Measurements from ENCODE around the gene ARL3. TPM values are rescaled to one million over a fixed set of nuclear protein-coding genes. Genes with fewer than 3 reads are reported as not detected.

ARL3 gene
- total and polyA plus RNA-seq, 7 donors = 4.6 to 12.0 (median 8.3) TPM

DNA sequence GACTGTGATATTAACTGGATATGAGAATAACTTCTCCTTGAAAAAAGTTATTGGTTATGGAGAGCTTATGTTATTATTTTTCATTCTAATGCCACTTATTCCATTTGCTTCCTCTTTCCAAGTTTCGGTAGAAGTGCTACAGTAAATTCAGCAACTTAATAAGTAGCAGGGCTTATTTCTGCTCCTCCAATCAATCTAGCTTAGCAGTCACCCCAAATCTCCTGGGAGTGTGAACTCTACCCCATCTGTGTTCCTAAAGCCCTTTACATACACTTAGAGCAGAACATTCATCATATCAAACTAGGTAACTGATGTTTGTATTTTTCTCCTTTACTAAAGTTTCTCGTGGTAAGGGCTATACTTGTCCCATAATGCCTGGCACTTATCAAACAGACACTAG lies 8.7 kb downstream of the ARL3 start:
- no peaks in the 10 kb centered on the region for H3K9me3 ChIP-seq
- intact Hi-C loops (cut with DNase I) = no loop called here
- no peak for DNase-seq
- 51 to 61% methylated on average over 2 of the region's 2 CpGs for WGBS, 2 donors
- H3K4me1 ChIP-seq = peaks cover 0 to 4% (median under 1%) of the 10 kb centered on the region in 4 donors
- no peaks in the 10 kb centered on the region for H3K27me3 ChIP-seq
- no peak overlapping the region for H3K4me3 ChIP-seq
- H3K36me3 ChIP-seq = no peaks in the 10 kb centered on the region
- TF ChIP-seq POLR2A (IDR thresholded peaks at IDR 0.05) = no peak
- TF ChIP-seq EP300 (IDR thresholded peaks at IDR 0.05) = no peak
- no peak for TF ChIP-seq POLR2AphosphoS5 (IDR thresholded peaks at IDR 0.05)
- TF ChIP-seq, protein P1, sequence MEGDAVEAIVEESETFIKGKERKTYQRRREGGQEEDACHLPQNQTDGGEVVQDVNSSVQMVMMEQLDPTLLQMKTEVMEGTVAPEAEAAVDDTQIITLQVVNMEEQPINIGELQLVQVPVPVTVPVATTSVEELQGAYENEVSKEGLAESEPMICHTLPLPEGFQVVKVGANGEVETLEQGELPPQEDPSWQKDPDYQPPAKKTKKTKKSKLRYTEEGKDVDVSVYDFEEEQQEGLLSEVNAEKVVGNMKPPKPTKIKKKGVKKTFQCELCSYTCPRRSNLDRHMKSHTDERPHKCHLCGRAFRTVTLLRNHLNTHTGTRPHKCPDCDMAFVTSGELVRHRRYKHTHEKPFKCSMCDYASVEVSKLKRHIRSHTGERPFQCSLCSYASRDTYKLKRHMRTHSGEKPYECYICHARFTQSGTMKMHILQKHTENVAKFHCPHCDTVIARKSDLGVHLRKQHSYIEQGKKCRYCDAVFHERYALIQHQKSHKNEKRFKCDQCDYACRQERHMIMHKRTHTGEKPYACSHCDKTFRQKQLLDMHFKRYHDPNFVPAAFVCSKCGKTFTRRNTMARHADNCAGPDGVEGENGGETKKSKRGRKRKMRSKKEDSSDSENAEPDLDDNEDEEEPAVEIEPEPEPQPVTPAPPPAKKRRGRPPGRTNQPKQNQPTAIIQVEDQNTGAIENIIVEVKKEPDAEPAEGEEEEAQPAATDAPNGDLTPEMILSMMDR (IDR thresholded peaks at IDR 0.05) = no peak
- H3K27ac ChIP-seq = no peak overlapping the region

DNA sequence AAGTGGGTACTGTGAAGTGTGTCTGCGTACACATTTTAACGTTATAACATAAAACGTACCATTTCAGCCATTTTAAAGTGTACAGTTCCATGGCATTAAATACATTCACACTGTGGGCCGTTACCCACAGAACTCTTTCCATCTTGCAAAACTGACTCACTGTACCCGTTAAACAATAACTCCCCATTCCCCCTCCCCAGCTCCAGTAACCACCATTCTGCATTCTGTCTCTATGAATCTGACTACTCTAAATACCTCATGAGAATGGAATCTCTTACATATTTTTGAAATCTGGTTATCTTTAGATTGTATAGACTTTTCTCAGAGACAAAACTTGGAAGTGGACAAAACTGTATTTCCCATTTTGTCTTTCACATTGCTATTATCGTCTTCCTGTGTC lies 9.3 kb downstream of the ARL3 start:
- no peaks in the 10 kb centered on the region for H3K4me1 ChIP-seq
- H3K27ac ChIP-seq = no peak overlapping the region
- DNase-seq = no peak
- H3K36me3 ChIP-seq = no peaks in the 10 kb centered on the region
- WGBS, 2 donors = 85 to 87% methylated on average over 6 of the region's 6 CpGs
- no peaks in the 10 kb centered on the region for H3K9me3 ChIP-seq
- no peak overlapping the region for H3K4me3 ChIP-seq
- TF ChIP-seq EP300 (IDR thresholded peaks at IDR 0.05) (no peak), POLR2AphosphoS5 (IDR thresholded peaks at IDR 0.05) (no peak), POLR2A (IDR thresholded peaks at IDR 0.05) (no peak)
- TF ChIP-seq, protein P1 (IDR thresholded peaks at IDR 0.05) = no peak
- no peaks in the 10 kb centered on the region for H3K27me3 ChIP-seq
- intact Hi-C loops (cut with DNase I) = no loop called here

DNA sequence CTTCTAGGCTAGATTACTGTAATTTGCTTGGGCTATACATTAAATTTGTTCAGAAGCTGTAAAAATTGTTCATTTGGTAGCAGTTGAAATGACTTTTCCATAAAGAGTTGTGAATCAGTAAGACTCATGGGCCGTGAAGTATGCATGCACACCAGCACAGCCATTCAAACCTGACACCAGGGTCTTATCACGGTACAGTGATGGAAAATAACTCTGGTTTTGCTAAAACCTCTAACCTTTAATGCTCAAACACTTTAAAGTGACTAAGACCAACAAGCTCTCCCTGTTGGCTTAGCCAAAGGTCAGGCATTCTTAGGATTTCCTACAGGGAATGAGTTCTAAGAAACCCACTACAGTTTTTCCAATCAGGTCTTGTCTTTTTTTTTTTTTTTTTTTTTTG lies 11.5 kb downstream of the ARL3 start:
- Histone ChIP-seq H3K27ac (no peak overlapping the region), H3K4me1 (no peaks in the 10 kb centered on the region), H3K27me3 (no peaks in the 10 kb centered on the region), H3K4me3 (no peak overlapping the region), H3K9me3 (no peaks in the 10 kb centered on the region), H3K36me3 (peaks cover 6 to 15% (median 14%) of the 10 kb centered on the region in 4 donors)
- intact Hi-C loops (cut with DNase I) = no loop called here
- WGBS, 2 donors = 84 to 88% methylated on average over 2 of the region's 2 CpGs
- DNase-seq = no peak
- TF ChIP-seq POLR2A (IDR thresholded peaks at IDR 0.05) (no peak), EP300 (IDR thresholded peaks at IDR 0.05) (no peak)
- TF ChIP-seq, protein P1 (IDR thresholded peaks at IDR 0.05) = no peak

DNA sequence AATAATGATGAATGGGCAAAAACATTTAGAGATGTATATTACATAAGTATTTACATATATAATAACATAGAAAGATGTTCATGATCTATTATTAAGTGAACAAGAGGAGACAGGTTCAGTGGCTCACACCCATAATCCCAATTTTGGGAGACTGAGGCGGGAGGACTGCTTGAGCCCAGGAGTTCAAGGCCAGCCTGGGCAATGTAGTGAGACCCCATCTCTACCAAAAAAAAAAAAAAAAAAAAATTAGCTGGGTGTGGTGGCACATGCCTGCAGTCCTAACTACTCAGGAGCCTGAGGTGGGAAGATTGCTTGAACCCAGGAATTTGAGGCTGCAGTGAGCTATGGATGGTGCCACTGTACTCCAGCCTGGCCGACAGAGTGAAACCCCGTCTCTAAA lies 12.4 kb downstream of the ARL3 start:
- WGBS, 2 donors = 99 to 100% methylated on average over 3 of the region's 3 CpGs
- Histone ChIP-seq H3K36me3 (peaks cover 6 to 24% (median 21%) of the 10 kb centered on the region in 4 donors), H3K9me3 (no peaks in the 10 kb centered on the region), H3K4me1 (no peaks in the 10 kb centered on the region), H3K27me3 (no peaks in the 10 kb centered on the region), H3K4me3 (no peak overlapping the region), H3K27ac (no peak overlapping the region)
- DNase-seq = no peak
- intact Hi-C loops (cut with DNase I) = no loop called here
- TF ChIP-seq POLR2AphosphoS5 (IDR thresholded peaks at IDR 0.05) = no peak
- TF ChIP-seq EP300 (IDR thresholded peaks at IDR 0.05) = no peak
- TF ChIP-seq POLR2A (IDR thresholded peaks at IDR 0.05) = no peak
- TF ChIP-seq, protein P1 (IDR thresholded peaks at IDR 0.05) = no peak

GRCh38 chr10:102701272-102701671 lies 12.9 kb downstream of the ARL3 start:
- WGBS, 2 donors = 81 to 93% methylated on average over 3 of the region's 3 CpGs
- H3K4me3 ChIP-seq = no peak overlapping the region
- no peaks in the 10 kb centered on the region for H3K9me3 ChIP-seq
- intact Hi-C loops (cut with DNase I) = no loop called here
- TF ChIP-seq POLR2A (IDR thresholded peaks at IDR 0.05) (no peak), EP300 (IDR thresholded peaks at IDR 0.05) (no peak), POLR2AphosphoS5 (IDR thresholded peaks at IDR 0.05) (no peak)
- TF ChIP-seq, protein P1 (IDR thresholded peaks at IDR 0.05) = no peak
- H3K4me1 ChIP-seq = no peaks in the 10 kb centered on the region
- no peak for DNase-seq
- H3K27ac ChIP-seq = no peak overlapping the region
- H3K36me3 ChIP-seq = peaks cover 6 to 29% (median 24%) of the 10 kb centered on the region in 4 donors
- no peaks in the 10 kb centered on the region for H3K27me3 ChIP-seq

Data from sigmoid colon (tissue), 7 donors.